H1 (cell line): ENCODE data around the gene CCBE1. TPM values are rescaled to one million over a fixed set of nuclear protein-coding genes. Genes with fewer than 3 reads are reported as not detected.

Source experiments
- CTCF ChIA-PET: fragments of 300-600 bp; sonication (Branson Sonifier 250); formaldehyde crosslinking; loops from one replicate; lab custom pipeline; 2021; ENCODE audit not compliant: partially characterized antibody; lab: Charles Lee
- POLR2A ChIA-PET: fragments of 300-600 bp; sonication (Branson Sonifier 250); formaldehyde crosslinking; loops from one replicate; lab custom pipeline; 2021; ENCODE audit warnings: inconsistent platforms; ENCODE audit not compliant: partially characterized antibody; lab: Charles Lee
- DNase-seq, 2 experiments: peaks; one replicate each; pipeline versions ENCODE4 v3.0.0 to v3.0.0-alpha.2; 2010 to 2022; ENCODE audit warnings: low spot score in 2 of 2, low read depth in 1 of 2, mixed read lengths in 1 of 2
- FAIRE-seq: peaks from 2 replicates; lab custom pipeline; 2011; peaks lifted over from hg19 to GRCh38; lab: Jason Lieb, UNC
- H2AFZ ChIP-seq: 2 replicates; pipeline ENCODE4 v1.8.1; 2012; ENCODE audit warnings: low read length, inconsistent platforms
- H2AK5ac ChIP-seq: 2 replicates; pipeline ENCODE4 v1.6.1; 2013; ENCODE audit warnings: low read depth, low read length
- H2BK120ac ChIP-seq: replicated peaks from 2 replicates; pipeline ENCODE3; 2013; ENCODE audit warnings: low read depth, low read length, inconsistent platforms
- H2BK12ac ChIP-seq: 2 replicates; pipeline ENCODE4 v1.6.1; 2013; ENCODE audit warnings: low read depth, low read length
- H2BK15ac ChIP-seq: 2 replicates; pipeline ENCODE4 v1.6.1; 2013; ENCODE audit warnings: low read length
- H2BK20ac ChIP-seq: 2 replicates; pipeline ENCODE4 v1.6.1; 2013; ENCODE audit warnings: low read length
- H2BK5ac ChIP-seq: 2 replicates; pipeline ENCODE4 v1.6.1; 2013; ENCODE audit warnings: low read depth, low read length
- H3K14ac ChIP-seq: 2 replicates; pipeline ENCODE4 v1.6.1; 2013; ENCODE audit warnings: inconsistent platforms; ENCODE audit not compliant: insufficient read length
- H3K18ac ChIP-seq: 2 replicates; pipeline ENCODE4 v1.6.1; 2013; ENCODE audit warnings: low read length; ENCODE audit errors: extremely low read depth
- H3K23ac ChIP-seq: 2 replicates; pipeline ENCODE4 v1.6.1; 2013; ENCODE audit warnings: inconsistent platforms; ENCODE audit not compliant: insufficient read length
- H3K23me2 ChIP-seq: 2 replicates; pipeline ENCODE4 v1.6.1; 2013; ENCODE audit warnings: low read depth, low read length
- H3K27ac ChIP-seq: 2 replicates; pipeline ENCODE4 v1.6.1; 2011; ENCODE audit warnings: low read depth, low read length, inconsistent platforms
- H3K27me3 ChIP-seq, 4 experiments: replicated peaks in 1 of 4; 1 replicate in 1 of 4; 2 replicates in 3 of 4; pipeline versions ENCODE4 v1.6.1 to v1.8.1; 2011 to 2013; ENCODE audit warnings: low read length in 3 of 4, mild to moderate bottlenecking in 3 of 4, inconsistent platforms in 2 of 4, mixed read lengths in 2 of 4, moderate library complexity in 1 of 4; ENCODE audit not compliant: control insufficient read depth in 3 of 4, insufficient read depth in 3 of 4; ENCODE audit errors: extremely low read depth in 1 of 4
- H3K36me3 ChIP-seq, 4 experiments: 2 replicates each; pipeline versions ENCODE4 v1.6.1 to v1.8.1; 2011 to 2013; ENCODE audit warnings: mild to moderate bottlenecking in 4 of 4, low read length in 3 of 4, moderate library complexity in 2 of 4, control low read depth in 1 of 4, inconsistent platforms in 1 of 4; ENCODE audit not compliant: insufficient read depth in 4 of 4, control insufficient read depth in 2 of 4
- H3K4ac ChIP-seq: replicated peaks from 2 replicates; pipeline ENCODE3; 2013; ENCODE audit warnings: low read length, low read depth, mixed read lengths, inconsistent platforms; ENCODE audit not compliant: insufficient read length
- H3K4me1 ChIP-seq, 4 experiments: replicated peaks in 1 of 4; 1 replicate in 1 of 4; 2 replicates in 3 of 4; pipeline versions ENCODE4 v1.6.1 to v1.8.1; 2011 to 2013; ENCODE audit warnings: low read length in 3 of 4, inconsistent platforms in 2 of 4, mixed read lengths in 1 of 4; ENCODE audit not compliant: insufficient read depth in 4 of 4, control insufficient read depth in 3 of 4
- H3K4me2 ChIP-seq, 2 experiments: 2 replicates each; pipeline versions ENCODE4 v1.6.1 to v1.8.1; 2011 to 2013; ENCODE audit warnings: low read depth in 2 of 2, low read length in 2 of 2, control low read depth in 1 of 2, inconsistent platforms in 1 of 2, mild to moderate bottlenecking in 1 of 2; ENCODE audit not compliant: insufficient read depth in 1 of 2
- H3K4me3 ChIP-seq, 4 experiments: fragments of 200-600, 300-600 bp in 1 of 4; sonication (generic), shearing (Covaris generic), sonication (Bioruptor Twin) in 1 of 4; 2 replicates each; pipeline versions ENCODE4 v1.5.1 to v1.8.1; 2011 to 2016; ENCODE audit warnings: low read length in 4 of 4, low read depth in 3 of 4, control low read depth in 2 of 4, inconsistent platforms in 2 of 4, mild to moderate bottlenecking in 2 of 4, mixed read lengths in 1 of 4, moderate library complexity in 1 of 4; ENCODE audit not compliant: insufficient read depth in 2 of 4; ENCODE audit errors: extremely low read depth in 1 of 4
- H3K56ac ChIP-seq: replicated peaks from 2 replicates; pipeline ENCODE3; 2013; ENCODE audit warnings: low read depth, mild to moderate bottlenecking, mixed read lengths, low read length, inconsistent platforms; ENCODE audit not compliant: insufficient read length
- H3K79me1 ChIP-seq: 2 replicates; pipeline ENCODE4 v1.6.1; 2013; ENCODE audit warnings: low read depth, low read length, control low read depth
- H3K79me2 ChIP-seq, 2 experiments: 2 replicates each; pipeline versions ENCODE4 v1.6.1 to v1.8.1; 2012 to 2013; ENCODE audit warnings: low read length in 2 of 2, mild to moderate bottlenecking in 2 of 2, inconsistent platforms in 1 of 2; ENCODE audit not compliant: insufficient read depth in 2 of 2, control insufficient read depth in 1 of 2
- H3K9ac ChIP-seq, 4 experiments: replicated peaks in 1 of 4; 1 replicate in 1 of 4; 2 replicates in 3 of 4; pipeline versions ENCODE4 v1.6.1 to v1.8.1; 2011 to 2013; ENCODE audit warnings: low read depth in 3 of 4, low read length in 3 of 4, control low read depth in 2 of 4, mild to moderate bottlenecking in 2 of 4, moderate library complexity in 2 of 4, inconsistent platforms in 1 of 4; ENCODE audit errors: extremely low read depth in 1 of 4
- H3K9me3 ChIP-seq, 2 experiments: 2 replicates each; pipeline versions ENCODE4 v1.6.1 to v1.8.1; 2012 to 2013; ENCODE audit warnings: mild to moderate bottlenecking in 2 of 2, moderate library complexity in 2 of 2, control low read depth in 1 of 2, inconsistent platforms in 1 of 2, low read depth in 1 of 2, low read length in 1 of 2, mixed read lengths in 1 of 2; ENCODE audit not compliant: insufficient read depth in 2 of 2
- H4K20me1 ChIP-seq, 2 experiments: replicated peaks in 1 of 2; 2 replicates each; pipeline versions ENCODE3 to v1.8.1; 2011 to 2013; ENCODE audit warnings: inconsistent platforms in 2 of 2, low read length in 2 of 2, mild to moderate bottlenecking in 1 of 2; ENCODE audit not compliant: insufficient read depth in 2 of 2, control insufficient read depth in 1 of 2
- H4K5ac ChIP-seq: 2 replicates; pipeline ENCODE4 v1.6.1; 2013; ENCODE audit warnings: low read length, low read depth, mixed read lengths, inconsistent platforms; ENCODE audit not compliant: insufficient read length
- H4K8ac ChIP-seq: 2 replicates; pipeline ENCODE4 v1.8.0; 2013; ENCODE audit warnings: mild to moderate bottlenecking, moderate library complexity, low read length, inconsistent platforms; ENCODE audit not compliant: insufficient read depth; ENCODE audit errors: extremely low read depth
- H4K91ac ChIP-seq: replicated peaks from 2 replicates; pipeline ENCODE3; 2013; ENCODE audit warnings: low read length, mixed read lengths, inconsistent platforms; ENCODE audit not compliant: insufficient read length
- CBX8 ChIP-seq: fragments of 300-800, 300-1000 bp; sonication (generic); IDR thresholded peaks from 2 replicates; pipeline ENCODE4 v1.7.1; 2016; ENCODE audit warnings: low read depth, low read length, borderline replicate concordance
- EP300 ChIP-seq, 2 experiments: IDR thresholded peaks; 1 replicate in 1 of 2; 2 replicates in 1 of 2; pipeline ENCODE4 v1.6.1; 2011 to 2012; ENCODE audit warnings: low read depth in 2 of 2, low read length in 2 of 2, mild to moderate bottlenecking in 2 of 2, borderline replicate concordance in 1 of 2, inconsistent platforms in 1 of 2, moderate library complexity in 1 of 2
- HDAC6 ChIP-seq: IDR thresholded peaks from one replicate; pipeline ENCODE4 v1.7.1; 2012; ENCODE audit warnings: low read depth, mild to moderate bottlenecking, inconsistent platforms, low read length, moderate library complexity
- NRF1 ChIP-seq: IDR thresholded peaks from 2 replicates; pipeline ENCODE4 v1.6.1; 2011; ENCODE audit warnings: mild to moderate bottlenecking, low read depth, low read length, improper control_type of control experiment
- WGBS, 2 experiments: shearing (Covaris generic) in 1 of 2; methylation state at CpG; one replicate each; pipeline versions ENCODE4 v1.1.6 to v1.1.7; 2013 to 2015; ENCODE audit warnings: low lambda C conversion rate in 2 of 2, mixed read lengths in 2 of 2, inconsistent platforms in 1 of 2, low coverage in 1 of 2, missing lambda C conversion rate in 1 of 2; ENCODE audit not compliant: insufficient replicate concordance in 2 of 2, insufficient coverage in 1 of 2, insufficient read length in 1 of 2; ENCODE audit errors: extremely low coverage in 1 of 2, missing lambda C conversion rate in 1 of 2; 5-methylcytosine and 5-hydroxymethylcytosine counted together
- polyA plus RNA-seq, 7 experiments: library from polyadenylated mRNA; depleted of rRNA in 3 of 7; stranded (reverse) in 5 of 7; unstranded in 2 of 7; fragments of >200 nt in 5 of 7; fragments of 200-250 nt in 2 of 7; gene quantifications; 1 replicate in 5 of 7; 2 replicates in 1 of 7; 4 replicates in 1 of 7; pipeline versions ENCODE4 v1.2.1 to v1.2.3, GENCODE V29; 2011 to 2013; ENCODE audit warnings: missing spikeins in 2 of 7, mixed read lengths in 2 of 7
- total RNA-seq: library from RNA; stranded (reverse); fragmentation: NEBNext Ultra II Directional; extraction: Animal tissue kit (Norgen Biotek cat#: 25700); gene quantifications from 2 replicates; pipeline ENCODE4 v1.2.1, GENCODE V29; 2021
- TF ChIP-seq, protein P1 (sequence below): IDR thresholded peaks from 2 replicates; pipeline ENCODE4 v1.6.1; 2012; ENCODE audit warnings: inconsistent platforms
- TF ChIP-seq, protein P2 (sequence below): IDR thresholded peaks from 2 replicates; pipeline ENCODE4 v1.6.1; 2012; ENCODE audit warnings: low read length, inconsistent platforms

Gene CCBE1
- total and polyA plus RNA-seq, 2 of the 8 experiments (the other 6 are each of a cell fraction or from before 2014, with no cell fraction given) = 2.1 to 2.6 TPM

DNA sequence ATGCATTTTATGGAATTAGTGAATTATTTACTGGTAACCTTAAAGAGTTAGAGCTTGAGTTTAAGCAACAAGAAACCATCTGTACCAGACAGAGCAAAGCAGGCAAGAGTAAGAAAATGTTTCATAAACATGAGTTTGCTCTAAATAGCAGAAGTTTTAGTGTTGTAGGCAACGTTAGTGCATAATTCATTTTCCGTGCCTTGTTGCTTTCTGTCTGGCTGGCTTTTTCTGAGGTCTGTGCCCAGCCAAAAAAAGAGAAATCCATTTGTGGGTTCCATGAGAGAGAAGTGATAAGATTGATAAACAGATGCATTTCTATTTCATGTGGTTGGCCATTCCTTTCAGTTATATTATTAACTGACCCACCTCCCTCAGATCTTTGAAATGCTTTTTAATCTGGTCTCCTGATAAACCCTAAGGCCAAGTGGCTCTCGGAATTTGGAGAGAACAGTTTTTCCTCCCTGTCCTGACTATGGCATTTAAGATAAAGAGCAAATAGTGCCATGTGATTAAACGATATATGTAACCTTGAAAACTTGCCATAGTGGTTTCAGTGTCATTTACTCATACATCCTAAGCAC lies 198.6 kb downstream of the CCBE1 start:
- Histone ChIP-seq H3K23me2 (no peaks in the 10 kb centered on the region), H4K91ac (no peak overlapping the region), H3K23ac (no peak overlapping the region), H2BK5ac (no peak overlapping the region), H3K4me3 (no peak overlapping the region), H3K79me1 (no peaks in the 10 kb centered on the region), H3K9ac (no peak overlapping the region), H2BK120ac (no peak overlapping the region), H3K4ac (no peak overlapping the region), H3K9me3 (peaks cover 3 to 9% of the 10 kb centered on the region in 2 experiments; a peak in 3 of 4 replicates), H2BK20ac (no peak overlapping the region), H4K20me1 (no peaks in the 10 kb centered on the region), H2AK5ac (no peak overlapping the region), H4K5ac (no peak overlapping the region), H3K56ac (no peak overlapping the region), H3K4me2 (no peak overlapping the region), H3K36me3 (no peaks in the 10 kb centered on the region), H3K27me3 (no peaks in the 10 kb centered on the region), H3K4me1 (peaks cover 0 to 7% (median 0%) of the 10 kb centered on the region in 4 experiments; a peak in 1 of 7 replicates), H2AFZ (no peak overlapping the region), H3K18ac (no peak overlapping the region), H4K8ac (no peak overlapping the region), H2BK15ac (no peak overlapping the region), H3K27ac (no peak overlapping the region), H3K79me2 (no peaks in the 10 kb centered on the region), H2BK12ac (no peak overlapping the region), H3K14ac (no peak overlapping the region)
- CTCF ChIA-PET = no interaction called here
- TF ChIP-seq CBX8 = no peak
- TF ChIP-seq HDAC6 = no peak
- TF ChIP-seq EP300 (IDR thresholded peaks at IDR 0.05; ENCODE audit: borderline replicate concordance in 1 of 2, low read depth in 2 of 2, low read length in 2 of 2) = no peak
- TF ChIP-seq, protein P1, sequence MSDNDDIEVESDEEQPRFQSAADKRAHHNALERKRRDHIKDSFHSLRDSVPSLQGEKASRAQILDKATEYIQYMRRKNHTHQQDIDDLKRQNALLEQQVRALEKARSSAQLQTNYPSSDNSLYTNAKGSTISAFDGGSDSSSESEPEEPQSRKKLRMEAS = no peak
- TF ChIP-seq NRF1 = no peak
- TF ChIP-seq, protein P2, sequence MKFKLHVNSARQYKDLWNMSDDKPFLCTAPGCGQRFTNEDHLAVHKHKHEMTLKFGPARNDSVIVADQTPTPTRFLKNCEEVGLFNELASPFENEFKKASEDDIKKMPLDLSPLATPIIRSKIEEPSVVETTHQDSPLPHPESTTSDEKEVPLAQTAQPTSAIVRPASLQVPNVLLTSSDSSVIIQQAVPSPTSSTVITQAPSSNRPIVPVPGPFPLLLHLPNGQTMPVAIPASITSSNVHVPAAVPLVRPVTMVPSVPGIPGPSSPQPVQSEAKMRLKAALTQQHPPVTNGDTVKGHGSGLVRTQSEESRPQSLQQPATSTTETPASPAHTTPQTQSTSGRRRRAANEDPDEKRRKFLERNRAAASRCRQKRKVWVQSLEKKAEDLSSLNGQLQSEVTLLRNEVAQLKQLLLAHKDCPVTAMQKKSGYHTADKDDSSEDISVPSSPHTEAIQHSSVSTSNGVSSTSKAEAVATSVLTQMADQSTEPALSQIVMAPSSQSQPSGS = no peak
- POLR2A ChIA-PET = no interaction called here
- DNase-seq (no peak), FAIRE-seq (no peak)
- WGBS, 2 experiments = 66% methylated on average over 4 of the region's 4 CpGs; no CpG with 5 or more reads in 1 of the 2 experiments
